NOMO-1 treated with DMSO at 0.1 percent for 48 hours (cell line): ENCODE results near the gene DDX39B.
"Not testable (repeated sequence)": the region's sequence is repeated elsewhere in the genome, so short reads cannot be mapped to it uniquely, and the experiment has no call there.

Experiments
- DNase-seq: peaks from one replicate; lab custom pipeline; 2025; ENCODE audit not compliant: unreplicated experiment; lab: John Stamatoyannopoulos, UW

The DDX39B gene

DNA sequence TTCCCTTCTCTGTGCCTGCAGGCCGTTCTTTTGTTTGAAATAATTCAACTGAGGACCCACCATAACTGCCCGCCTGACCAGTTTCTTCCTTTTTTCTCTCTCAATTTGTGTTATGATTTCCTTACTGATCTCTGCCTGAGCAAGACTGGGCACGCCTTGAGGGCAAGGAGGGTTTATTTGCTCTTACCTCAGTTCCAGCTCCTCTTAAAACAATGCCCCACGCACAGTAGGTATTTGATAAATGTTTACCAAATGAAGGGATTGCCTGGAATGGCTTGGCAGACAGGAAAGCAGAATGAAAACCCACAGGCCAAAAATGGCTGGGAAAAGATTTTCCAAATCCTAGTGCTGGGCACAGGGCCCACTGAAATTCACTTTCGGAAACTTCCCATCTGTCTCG lies 54.1 kb downstream of the DDX39B start:
- not testable (repeated sequence) for DNase-seq

DNA sequence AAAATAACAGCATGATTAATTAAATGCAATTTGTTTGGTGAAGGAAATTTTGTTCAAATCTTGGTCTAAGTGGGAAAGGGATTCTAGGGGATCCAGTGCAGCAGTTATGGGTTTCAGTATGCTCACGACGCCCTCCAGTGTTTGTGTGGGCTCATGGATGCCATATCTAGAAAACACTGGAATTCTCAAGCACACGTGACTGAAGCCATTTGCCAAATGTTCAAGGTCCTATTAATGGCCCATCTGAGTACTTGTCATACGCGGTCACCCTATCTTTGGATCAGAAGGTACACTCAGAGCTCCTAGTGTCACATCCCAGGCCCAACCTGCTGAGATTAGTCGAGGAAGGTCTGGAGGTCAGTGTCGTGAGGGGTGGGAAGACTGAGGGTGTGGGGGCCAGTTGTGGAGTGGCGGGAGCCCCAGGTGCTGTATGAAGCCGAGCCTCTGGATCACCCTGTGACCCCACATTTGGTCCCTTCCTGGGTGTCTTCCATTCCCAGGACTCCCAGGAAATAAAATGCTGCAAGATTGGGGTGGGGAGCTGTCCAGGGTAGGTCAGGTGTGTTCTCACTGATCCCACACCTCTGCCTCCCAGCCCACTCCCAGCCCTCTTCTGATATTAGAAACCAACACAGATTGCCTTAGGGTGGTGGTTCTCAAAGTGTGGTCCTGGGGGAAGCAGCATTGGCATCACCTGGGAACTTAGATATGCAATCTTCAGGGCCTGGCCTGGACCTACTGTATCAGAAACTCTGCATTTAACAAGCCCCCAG lies 55.6 kb downstream of the DDX39B start:
- not testable (repeated sequence) for DNase-seq

DNA sequence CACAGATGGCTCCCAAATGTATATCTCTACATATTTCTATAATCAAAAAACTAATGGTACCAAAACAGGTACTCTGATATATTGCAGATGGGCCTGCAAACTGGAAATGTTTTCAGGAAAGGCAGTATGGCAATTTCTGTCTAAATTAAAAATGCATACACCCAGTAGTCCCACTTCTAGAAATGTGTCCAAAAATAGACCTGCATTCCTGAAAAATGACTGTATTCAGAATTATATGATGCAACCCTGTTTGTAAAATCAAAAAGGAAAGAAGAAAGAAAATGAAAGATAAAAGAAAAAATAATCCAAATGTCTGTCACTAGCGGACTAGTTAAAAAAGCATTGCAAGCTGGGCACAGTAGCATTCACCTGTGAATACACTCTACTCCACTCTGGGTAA lies 56.7 kb downstream of the DDX39B start:
- DNase-seq = no peak

DNA sequence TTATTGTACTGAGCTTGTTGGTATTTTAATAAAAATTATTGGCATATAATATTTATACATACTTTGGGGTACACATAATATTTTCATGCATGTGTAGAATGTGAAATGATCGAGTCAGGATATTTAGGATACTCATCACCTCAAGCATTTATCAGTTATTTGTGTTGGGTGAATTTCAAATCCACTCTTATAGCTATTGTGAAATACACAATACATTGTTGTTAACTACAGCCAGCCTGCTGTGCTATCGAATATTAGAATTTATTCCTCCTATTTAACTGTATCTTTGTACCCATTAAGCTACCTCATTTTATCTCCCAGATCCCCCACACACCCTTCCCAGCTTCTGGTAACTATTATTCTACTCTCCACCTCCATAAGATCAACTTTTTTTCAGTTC lies 58.4 kb downstream of the DDX39B start:
- DNase-seq = no peak

DNA sequence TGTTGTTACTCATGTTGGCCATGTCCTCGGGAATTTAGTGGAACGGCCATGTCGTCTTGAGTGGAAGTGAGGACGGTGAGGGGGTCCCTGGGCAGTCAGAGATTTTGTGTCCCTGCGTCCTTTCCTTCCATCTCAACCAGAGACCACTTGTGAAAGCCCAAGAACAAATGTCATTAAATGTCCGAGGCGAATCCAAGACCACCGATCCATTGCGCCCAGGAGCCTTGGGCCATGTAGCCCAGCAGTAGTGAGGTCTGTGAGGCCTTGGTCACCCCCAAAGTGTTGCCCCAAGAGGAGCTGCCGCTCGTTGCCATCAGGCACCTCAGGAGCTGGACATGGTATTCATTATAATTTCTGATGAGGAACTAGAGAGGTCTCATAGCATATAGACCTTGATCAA lies 61.2 kb downstream of the DDX39B start:
- no peak for DNase-seq
